SIG-M5 treated with dmso at 0.1 percent for 504 hours (cell line): ENCODE results near the gene DNM3.
"Not testable (repeated sequence)": the region's sequence is repeated elsewhere in the genome, so short reads cannot be mapped to it uniquely, and the experiment has no call there.

Experiments used
- DNase-seq: peaks from one replicate; lab custom pipeline; 2025; ENCODE audit not compliant: unreplicated experiment; lab: John Stamatoyannopoulos, UW

The DNM3 gene

DNA sequence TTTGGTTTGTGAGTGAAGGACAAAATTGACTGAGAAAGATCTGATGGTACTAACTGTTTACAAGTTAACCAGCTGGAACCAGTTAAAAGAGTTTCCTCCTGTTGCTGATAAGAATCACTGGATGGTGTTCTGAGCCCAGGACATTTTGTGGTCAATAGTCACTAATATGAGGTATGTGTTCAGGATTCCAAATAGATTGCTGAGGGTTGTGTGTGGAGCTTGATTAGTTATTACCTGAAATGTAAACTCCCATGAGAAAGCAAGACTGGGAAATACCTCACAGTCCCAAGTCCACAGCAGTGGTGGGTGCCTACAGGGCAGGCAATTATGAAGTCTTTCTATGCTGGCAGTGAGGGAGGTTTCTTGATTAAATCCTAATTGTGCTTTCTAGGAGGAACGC lies 164.6 kb downstream of the DNM3 start:
- no peak for DNase-seq

GRCh38 chr1:172006660-172007059 lies 165.4 kb downstream of the DNM3 start:
- DNase-seq: no peak

DNA sequence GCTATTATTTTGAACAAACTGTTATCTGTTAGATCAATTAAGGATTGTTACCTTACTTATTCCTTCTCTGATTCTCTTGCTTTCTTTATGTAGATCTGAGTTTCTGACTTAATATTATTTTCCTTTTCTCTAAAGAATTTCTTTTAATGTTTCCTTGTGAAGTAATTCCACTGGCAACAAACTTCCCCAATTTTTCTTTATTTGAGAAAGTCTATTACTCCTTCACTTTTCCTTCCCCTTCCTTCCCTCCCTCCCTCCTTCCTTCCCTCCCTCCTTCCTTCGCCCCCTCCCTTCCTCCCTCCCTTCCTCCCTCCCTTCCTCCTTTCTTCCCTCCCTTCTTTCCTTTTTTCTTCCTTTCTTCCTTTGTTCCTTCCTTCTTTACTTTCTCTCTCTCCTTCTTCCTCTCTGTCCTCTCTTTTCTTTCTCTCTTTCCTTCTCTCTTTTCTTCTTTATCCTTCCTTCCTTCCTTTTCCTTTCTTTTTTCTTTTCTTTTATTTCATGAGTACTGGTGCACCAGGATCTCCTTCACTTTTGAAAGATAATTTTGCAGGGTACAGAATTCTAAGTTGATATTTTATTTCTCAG lies 177.5 kb downstream of the DNM3 start:
- no peak for DNase-seq

DNA sequence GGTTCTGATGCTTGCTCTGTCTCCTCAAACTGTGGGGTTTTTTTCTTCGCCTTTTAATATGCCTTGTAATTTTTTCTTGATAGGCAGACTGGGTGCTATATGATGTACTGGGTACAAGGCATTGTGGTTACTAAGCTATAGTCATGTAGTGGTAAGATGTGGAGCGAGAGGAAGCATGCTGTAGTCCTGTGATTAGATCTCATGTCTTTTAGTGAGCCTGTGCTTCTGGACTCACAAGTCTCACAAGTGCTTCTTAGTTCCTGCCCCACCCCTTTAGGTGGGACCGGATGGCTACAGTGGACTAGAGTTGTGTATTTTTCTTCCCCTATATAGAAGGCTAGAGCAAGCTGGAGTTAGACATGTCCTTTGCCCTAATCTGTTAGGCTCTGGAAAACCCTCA lies 178.7 kb downstream of the DNM3 start:
- no peak for DNase-seq

DNA sequence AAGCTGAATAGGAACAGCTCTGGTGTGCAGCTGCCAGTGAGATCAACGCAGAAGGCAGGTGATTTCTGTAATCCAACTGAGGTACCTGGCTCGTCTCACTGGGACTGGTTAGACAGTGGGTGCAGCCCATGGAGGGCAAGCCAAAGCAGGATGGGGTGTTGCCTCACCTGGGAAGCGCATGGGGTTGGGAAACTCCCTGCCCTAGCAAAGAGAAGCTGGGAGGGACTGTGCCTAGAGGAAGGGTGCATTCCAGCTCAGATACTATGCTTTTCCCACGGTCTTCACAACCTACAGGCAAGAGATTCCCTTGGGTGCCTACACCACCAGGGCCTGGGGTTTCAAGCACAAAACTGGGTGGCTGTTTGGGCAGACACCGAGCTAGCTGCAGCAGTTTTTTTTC lies 183.2 kb downstream of the DNM3 start:
- no peak for DNase-seq

- not testable (repeated sequence) for DNase-seq
Measured at GRCh38 chr1:172024944-172025738, 183.8 kb downstream of the DNM3 start.

- no peak for DNase-seq
Measured at GRCh38 chr1:172040466-172040865, 199.2 kb downstream of the DNM3 start.

DNA sequence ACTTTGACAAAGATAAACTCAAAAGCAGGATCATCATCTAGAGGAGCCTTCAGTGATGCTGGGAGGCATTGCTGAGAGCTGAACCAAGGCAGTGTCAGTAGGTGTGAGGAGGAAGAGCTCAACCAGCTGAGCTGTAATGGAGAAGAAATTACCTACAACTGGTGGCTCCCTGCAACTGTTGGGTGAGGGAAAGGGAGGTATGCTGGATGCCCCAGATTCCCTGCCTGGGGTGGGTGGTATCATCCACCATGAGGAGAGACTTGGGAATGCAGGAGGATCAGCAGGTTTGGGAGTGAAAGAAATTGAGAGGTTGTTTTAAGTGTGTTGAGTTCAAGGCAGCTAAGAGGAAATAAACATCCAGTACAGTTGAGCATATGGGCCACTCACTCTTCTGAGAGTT lies 199.8 kb downstream of the DNM3 start:
- no peak for DNase-seq

GRCh38 chr1:172041742-172042141 lies 200.4 kb downstream of the DNM3 start:
- no peak for DNase-seq

DNA sequence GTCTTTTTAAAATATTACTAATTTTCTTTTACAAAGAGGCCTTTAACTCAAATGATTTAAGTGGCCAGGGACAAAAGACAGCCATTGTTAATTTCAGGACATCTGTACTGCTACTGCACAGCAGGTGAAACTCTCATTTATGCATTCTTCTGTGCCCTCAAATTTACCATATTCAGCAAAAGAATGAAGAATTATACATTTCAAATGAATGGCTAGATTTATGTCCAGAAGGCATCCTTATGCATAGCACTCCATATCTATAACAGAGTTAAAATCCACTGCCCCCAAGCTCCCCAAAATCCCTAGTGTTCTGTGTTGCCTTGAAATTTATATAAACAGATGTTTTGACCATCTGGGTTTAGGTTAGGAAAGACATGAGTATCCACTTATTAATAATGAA lies 202.6 kb downstream of the DNM3 start:
- DNase-seq: no peak

- DNase-seq: no peak
Measured at GRCh38 chr1:172051898-172052297, 210.6 kb downstream of the DNM3 start.

DNA sequence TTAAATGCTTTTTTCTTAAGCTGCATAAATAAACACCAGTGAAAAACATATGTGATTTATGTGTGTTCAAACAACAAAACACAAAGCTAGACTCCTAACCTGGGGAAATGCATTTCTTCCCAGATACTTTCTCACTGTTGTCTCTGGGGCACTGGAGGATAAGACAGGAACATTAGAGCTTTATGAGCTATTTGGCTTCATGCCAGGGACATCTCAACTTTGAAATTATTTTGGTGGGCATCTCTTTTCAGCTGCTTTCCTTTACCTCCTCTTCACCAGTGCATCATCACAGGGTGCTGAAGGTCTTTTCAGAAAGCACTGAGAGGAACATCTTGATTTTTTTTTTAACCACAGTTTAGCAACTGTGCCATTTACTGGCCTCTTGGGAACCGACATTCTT lies 212.9 kb downstream of the DNM3 start:
- no peak for DNase-seq

- not testable (repeated sequence) for DNase-seq
Measured at GRCh38 chr1:172055816-172056419, 214.6 kb downstream of the DNM3 start.

- no peak for DNase-seq
Measured at GRCh38 chr1:172068334-172068733, 227.0 kb downstream of the DNM3 start.

GRCh38 chr1:172069051-172069450 lies 227.8 kb downstream of the DNM3 start:
- no peak for DNase-seq

- no peak for DNase-seq
Measured at GRCh38 chr1:172069534-172069933, 228.2 kb downstream of the DNM3 start.

DNA sequence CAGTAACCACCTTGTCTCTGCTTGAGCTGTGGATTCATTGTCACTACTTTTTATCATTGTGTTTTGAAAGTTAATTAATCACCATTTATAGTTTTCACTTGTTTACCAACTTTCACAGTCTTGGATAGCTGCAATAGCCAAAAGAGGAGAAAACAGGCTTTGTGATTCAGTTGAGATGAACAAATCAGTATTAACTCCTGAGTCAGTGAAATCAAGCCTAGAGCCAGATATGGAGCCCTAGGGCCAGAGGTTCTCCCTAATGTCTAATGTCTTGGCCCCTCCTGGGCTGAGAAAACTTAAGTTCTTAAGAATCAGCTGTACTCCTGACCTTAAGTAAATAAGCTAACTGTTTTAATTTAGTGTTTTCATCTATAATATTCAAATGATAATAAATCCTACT lies 228.8 kb downstream of the DNM3 start:
- DNase-seq: no peak

DNA sequence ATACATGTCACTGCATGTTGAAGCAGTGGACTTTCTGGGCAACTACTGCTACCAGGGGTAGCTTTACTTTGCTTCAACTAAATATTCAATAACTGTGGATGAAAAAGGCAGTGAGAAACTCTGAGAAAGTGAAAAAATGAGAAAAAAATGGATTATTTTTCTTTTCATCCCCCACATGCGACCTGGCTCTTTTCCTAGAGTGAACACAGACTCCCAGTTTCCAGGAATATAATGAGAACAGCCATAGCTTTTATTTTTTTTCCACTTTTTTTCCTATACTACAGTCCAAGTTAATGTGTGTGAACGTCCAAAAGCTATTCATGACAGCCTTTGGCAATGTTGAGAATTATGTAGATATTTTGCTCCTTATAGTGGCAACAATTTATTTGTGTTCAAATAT lies 230.4 kb downstream of the DNM3 start:
- no peak for DNase-seq

- DNase-seq: not testable (repeated sequence)
Measured at GRCh38 chr1:172079859-172080258, 238.6 kb downstream of the DNM3 start.

- DNase-seq: no peak
Measured at GRCh38 chr1:172083191-172083590, 241.9 kb downstream of the DNM3 start.

DNA sequence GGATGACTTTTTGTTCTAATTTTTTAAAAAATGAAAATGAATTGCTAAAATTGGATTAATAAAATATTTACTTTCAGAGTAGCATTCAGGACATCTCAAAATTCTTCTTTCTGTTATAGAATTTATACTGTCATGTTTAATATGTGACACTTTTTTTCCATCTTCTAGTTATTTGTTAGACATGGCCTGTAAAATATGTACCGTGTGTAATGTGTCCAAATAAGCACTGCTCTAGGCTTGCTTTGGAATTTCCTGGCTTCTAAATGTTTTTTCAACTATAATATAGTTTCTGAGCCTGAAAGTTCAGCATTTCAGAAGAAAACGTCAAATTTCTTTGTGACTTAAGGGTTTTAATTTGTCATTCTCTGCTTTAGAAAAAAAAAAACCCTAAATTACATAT lies 243.6 kb downstream of the DNM3 start:
- no peak for DNase-seq

DNA sequence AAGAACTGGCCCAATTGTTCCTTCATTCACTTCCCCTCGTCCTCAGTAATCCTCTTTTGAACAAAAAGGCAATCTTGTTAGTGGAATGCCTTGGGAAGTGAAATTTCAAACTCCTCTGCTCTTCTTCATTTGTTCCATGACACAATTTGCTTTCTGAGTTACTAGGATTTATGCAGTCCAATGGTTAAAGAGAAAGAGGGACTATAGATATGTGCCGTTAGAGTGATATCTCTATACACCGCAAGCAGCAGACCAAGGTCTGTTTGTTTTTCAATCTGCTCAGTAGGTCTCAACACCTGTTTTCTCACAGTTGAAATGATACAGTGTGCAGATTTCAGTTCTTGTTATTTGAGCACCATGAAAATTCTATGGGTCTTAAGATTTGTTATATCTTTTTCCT lies 244.0 kb downstream of the DNM3 start:
- DNase-seq: no peak
